RPMI7951 (cell line): Measurements from ENCODE around the gene SPDEF. TPM values are rescaled to one million over a fixed set of nuclear protein-coding genes. Genes with fewer than 3 reads are reported as not detected.

Source experiments
- DNase-seq: peaks from one replicate; pipeline ENCODE4 v3.0.0-alpha.2; 2012; ENCODE audit warnings: low read depth
- total RNA-seq: library from RNA; depleted of rRNA; stranded (reverse); fragments of >200 nt; shearing (Covaris generic); gene quantifications from 2 replicates; pipeline ENCODE4 v1.2.3, GENCODE V29; 2014

Gene SPDEF
- total RNA-seq, 1 experiment from 2014 or later: 0.24 TPM

GRCh38 chr6:34563513-34563870, 7.4 kb upstream of the SPDEF start:
- no peak for DNase-seq

- no peak for DNase-seq
Observed at GRCh38 chr6:34562861-34563512, 6.9 kb upstream of the SPDEF start.

- DNase-seq: no peak
Observed at GRCh38 chr6:34562350-34562749, 6.2 kb upstream of the SPDEF start.

GRCh38 chr6:34561227-34561530, 5.0 kb upstream of the SPDEF start:
- DNase-seq: no peak

GRCh38 chr6:34560366-34561226, 4.5 kb upstream of the SPDEF start:
- DNase-seq: peak; percentile 94

GRCh38 chr6:34559651-34560365, 3.7 kb upstream of the SPDEF start:
- no peak for DNase-seq

- DNase-seq: no peak
Observed at GRCh38 chr6:34558172-34558714, 2.1 kb upstream of the SPDEF start.

GRCh38 chr6:34557228-34557627, 1.1 kb upstream of the SPDEF start:
- no peak for DNase-seq

- DNase-seq: no peak
Observed at GRCh38 chr6:34556493-34556892, 364 bp upstream of the SPDEF start.

- DNase-seq: no peak
Observed at GRCh38 chr6:34555328-34555727, 801 bp downstream of the SPDEF start.

- no peak for DNase-seq
Observed at GRCh38 chr6:34555007-34555322, 1.2 kb downstream of the SPDEF start.

- no peak for DNase-seq
Observed at GRCh38 chr6:34554291-34555006, 1.7 kb downstream of the SPDEF start.

- DNase-seq: no peak
Observed at GRCh38 chr6:34553750-34554149, 2.4 kb downstream of the SPDEF start.

GRCh38 chr6:34553146-34553545, 3.0 kb downstream of the SPDEF start:
- DNase-seq: no peak

GRCh38 chr6:34552620-34553019, 3.5 kb downstream of the SPDEF start:
- DNase-seq: no peak

GRCh38 chr6:34551720-34552119, 4.4 kb downstream of the SPDEF start:
- no peak for DNase-seq

GRCh38 chr6:34549804-34550202, 6.3 kb downstream of the SPDEF start:
- DNase-seq: no peak

GRCh38 chr6:34549026-34549803, 6.9 kb downstream of the SPDEF start:
- DNase-seq: no peak

- DNase-seq: no peak
Observed at GRCh38 chr6:34547701-34548644, 8.2 kb downstream of the SPDEF start.
